ENCODE data around the gene IPCEF1. TPM values are rescaled to one million over a fixed set of nuclear protein-coding genes. Genes with fewer than 3 reads are reported as not detected.

The IPCEF1 gene
- total and polyA plus RNA-seq, 8 donors, result 2.4 to 6.9 (median 5.4) TPM

DNA sequence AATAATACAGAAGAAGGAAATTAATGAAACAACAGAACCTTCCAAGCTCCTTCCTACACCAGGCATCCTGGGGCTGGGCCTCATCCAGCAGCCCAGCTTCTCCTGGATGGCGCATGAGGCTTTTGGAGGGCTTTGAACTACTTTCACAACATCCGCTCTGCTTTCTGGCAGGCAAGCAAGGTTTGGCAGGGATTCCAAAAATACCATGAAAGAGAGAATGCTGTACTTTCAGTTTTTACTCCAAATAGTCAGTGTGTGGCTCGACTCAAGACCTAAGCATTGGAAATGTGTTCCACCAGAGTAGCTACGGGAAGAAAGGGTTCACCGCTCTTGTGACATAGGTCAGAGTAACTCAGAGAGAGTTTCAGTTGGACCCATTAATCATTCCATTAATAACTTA, 192.2 kb downstream of the IPCEF1 start:
- H3K4me1 ChIP-seq, result peaks cover 11 to 60% of the 10 kb centered on the region in 2 donors
- peak overlapping the region; percentile 9 to 63 for H3K27ac ChIP-seq
- ATAC-seq (peak; percentile 77), DNase-seq (peak in 3 of 4 donors; percentile 55 to 92 (median 91))
- no peaks in the 10 kb centered on the region for H3K36me3 ChIP-seq
- TF ChIP-seq, protein P1, sequence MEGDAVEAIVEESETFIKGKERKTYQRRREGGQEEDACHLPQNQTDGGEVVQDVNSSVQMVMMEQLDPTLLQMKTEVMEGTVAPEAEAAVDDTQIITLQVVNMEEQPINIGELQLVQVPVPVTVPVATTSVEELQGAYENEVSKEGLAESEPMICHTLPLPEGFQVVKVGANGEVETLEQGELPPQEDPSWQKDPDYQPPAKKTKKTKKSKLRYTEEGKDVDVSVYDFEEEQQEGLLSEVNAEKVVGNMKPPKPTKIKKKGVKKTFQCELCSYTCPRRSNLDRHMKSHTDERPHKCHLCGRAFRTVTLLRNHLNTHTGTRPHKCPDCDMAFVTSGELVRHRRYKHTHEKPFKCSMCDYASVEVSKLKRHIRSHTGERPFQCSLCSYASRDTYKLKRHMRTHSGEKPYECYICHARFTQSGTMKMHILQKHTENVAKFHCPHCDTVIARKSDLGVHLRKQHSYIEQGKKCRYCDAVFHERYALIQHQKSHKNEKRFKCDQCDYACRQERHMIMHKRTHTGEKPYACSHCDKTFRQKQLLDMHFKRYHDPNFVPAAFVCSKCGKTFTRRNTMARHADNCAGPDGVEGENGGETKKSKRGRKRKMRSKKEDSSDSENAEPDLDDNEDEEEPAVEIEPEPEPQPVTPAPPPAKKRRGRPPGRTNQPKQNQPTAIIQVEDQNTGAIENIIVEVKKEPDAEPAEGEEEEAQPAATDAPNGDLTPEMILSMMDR (IDR thresholded peaks at IDR 0.05), result no peak
- intact Hi-C loops (cut with DNase I), result no loop called here
- no peak overlapping the region for H3K4me3 ChIP-seq
- H3K9me3 ChIP-seq, result no peaks in the 10 kb centered on the region
- H3K27me3 ChIP-seq, result no peaks in the 10 kb centered on the region

DNA sequence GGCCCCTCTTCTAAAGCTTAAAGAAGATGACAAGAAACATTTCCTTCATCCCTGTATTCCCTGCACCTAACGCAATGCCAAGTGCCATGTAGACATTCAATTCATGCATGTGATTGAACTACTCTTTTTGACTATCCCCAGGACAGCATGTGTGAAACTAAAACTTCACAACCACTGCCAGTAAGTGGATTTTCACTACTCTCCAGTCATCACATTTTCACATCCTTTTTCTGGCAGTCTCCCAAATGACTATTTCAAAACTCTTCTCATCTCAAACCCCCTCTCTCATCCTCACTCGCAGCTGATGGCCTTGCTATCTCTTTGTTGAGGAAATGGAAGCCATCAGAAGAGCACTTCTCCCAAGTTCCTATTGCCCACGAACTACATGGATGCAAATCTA, 194.9 kb downstream of the IPCEF1 start:
- intact Hi-C loops (cut with DNase I), result no loop called here
- Histone ChIP-seq H3K4me1 (peaks cover 16 to 61% of the 10 kb centered on the region in 2 donors), H3K4me3 (no peak overlapping the region), H3K27me3 (no peaks in the 10 kb centered on the region), H3K36me3 (no peaks in the 10 kb centered on the region), H3K9me3 (no peaks in the 10 kb centered on the region), H3K27ac (no peak overlapping the region)
- TF ChIP-seq, protein P1 (IDR thresholded peaks at IDR 0.05), result no peak
- DNase-seq (peak in 1 of 4 donors; percentile 24), ATAC-seq (no peak)

DNA sequence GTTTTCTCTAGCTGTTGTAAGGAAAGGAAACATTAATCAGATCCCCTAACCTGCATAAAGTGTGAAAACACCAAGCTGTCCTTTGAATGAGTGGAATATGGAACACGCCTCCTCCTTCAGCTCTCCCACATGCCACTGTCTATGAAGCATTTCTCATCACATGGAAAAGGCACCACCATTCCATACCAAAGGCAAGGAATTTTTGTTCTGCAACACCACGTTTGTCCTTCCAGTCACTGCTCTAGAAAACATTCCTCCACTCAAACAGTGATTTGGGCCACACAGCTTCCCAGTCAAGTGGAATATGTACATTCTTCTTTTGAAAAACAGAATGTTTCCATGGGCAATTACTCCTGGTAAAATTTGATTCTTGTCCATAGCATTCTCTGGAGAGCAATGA, 197.5 kb downstream of the IPCEF1 start:
- H3K9me3 ChIP-seq, result no peaks in the 10 kb centered on the region
- H3K27ac ChIP-seq, result no peak overlapping the region
- no peak for ATAC-seq
- peaks cover 9 to 53% of the 10 kb centered on the region in 2 donors for H3K4me1 ChIP-seq
- DNase-seq, result no peak
- H3K36me3 ChIP-seq, result no peaks in the 10 kb centered on the region
- intact Hi-C loops (cut with DNase I), result loop anchor here in 1 of 2 donors (5.0 kb wide), 1 partner anchor 118 kb away; no protein-coding TSS in a partner anchor
- H3K4me3 ChIP-seq, result no peak overlapping the region
- H3K27me3 ChIP-seq, result no peaks in the 10 kb centered on the region
- TF ChIP-seq, protein P1 (IDR thresholded peaks at IDR 0.05), result no peak

DNA sequence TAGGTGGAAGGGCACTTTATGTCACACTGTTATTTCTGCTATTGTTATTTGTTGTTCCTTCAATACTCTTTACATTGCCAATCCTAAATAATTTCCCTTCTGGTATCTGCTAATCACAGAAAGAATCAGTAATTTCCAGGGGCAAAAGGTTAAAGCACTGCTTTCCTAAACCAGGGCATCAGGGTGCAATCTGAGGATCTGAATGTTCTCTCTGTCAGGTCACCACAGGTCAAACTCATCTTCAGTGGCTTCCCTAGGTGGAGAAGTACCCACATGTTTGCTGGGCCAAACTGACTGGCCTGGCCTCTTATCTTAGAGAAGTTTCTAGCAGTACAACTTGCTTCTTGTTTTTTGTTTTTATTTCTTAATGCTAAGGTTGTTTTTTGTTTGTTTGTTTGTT, 198.9 kb downstream of the IPCEF1 start:
- peak overlapping the region in 1 of 2 donors; percentile 63 for H3K27ac ChIP-seq
- H3K9me3 ChIP-seq, result no peaks in the 10 kb centered on the region
- peaks cover 8 to 43% of the 10 kb centered on the region in 2 donors for H3K4me1 ChIP-seq
- TF ChIP-seq, protein P1 (IDR thresholded peaks at IDR 0.05), result no peak
- no peaks in the 10 kb centered on the region for H3K36me3 ChIP-seq
- ATAC-seq (no peak), DNase-seq (no peak)
- no peak overlapping the region for H3K4me3 ChIP-seq
- H3K27me3 ChIP-seq, result no peaks in the 10 kb centered on the region
- intact Hi-C loops (cut with DNase I), result loop anchor here in 1 of 2 donors (5.0 kb wide), 1 partner anchor 120 kb away; no protein-coding TSS in a partner anchor

DNA sequence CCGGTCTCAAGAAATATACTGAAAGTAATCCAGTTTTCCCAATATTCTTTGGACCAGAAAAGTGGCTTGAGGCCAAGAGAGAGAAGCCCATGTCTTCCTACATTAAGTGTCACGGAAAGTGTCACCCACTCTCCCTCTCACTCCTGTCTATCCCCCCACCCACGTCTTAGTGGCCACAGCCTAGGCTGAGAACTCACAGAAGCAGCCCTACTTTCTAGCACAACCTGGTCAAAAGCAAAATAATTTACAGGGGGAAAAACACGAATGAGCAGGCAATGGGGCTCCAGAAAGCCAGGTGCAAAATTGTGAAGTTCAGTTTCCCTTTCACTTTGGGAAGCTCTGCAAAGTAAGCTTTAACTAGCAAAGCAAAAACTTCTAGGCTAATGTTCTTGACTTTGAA, 199.5 kb downstream of the IPCEF1 start:
- TF ChIP-seq, protein P1 (IDR thresholded peaks at IDR 0.05), result no peak
- no peaks in the 10 kb centered on the region for H3K27me3 ChIP-seq
- no peaks in the 10 kb centered on the region for H3K9me3 ChIP-seq
- peaks cover 8 to 41% of the 10 kb centered on the region in 2 donors for H3K4me1 ChIP-seq
- DNase-seq (no peak), ATAC-seq (no peak)
- H3K27ac ChIP-seq, result peak overlapping the region in 1 of 2 donors; percentile 63
- no peaks in the 10 kb centered on the region for H3K36me3 ChIP-seq
- H3K4me3 ChIP-seq, result no peak overlapping the region
- intact Hi-C loops (cut with DNase I), result loop anchor here in 1 of 2 donors (5.0 kb wide), 1 partner anchor 120 kb away; no protein-coding TSS in a partner anchor
